GM21528 (cell line): ENCODE measurements around the gene TMC8.
"Not testable (repeated sequence)": the region's sequence is repeated elsewhere in the genome, so short reads cannot be mapped to it uniquely, and the experiment has no call there.

Experiments
- ATAC-seq: cut with Tn5 transposase; IDR thresholded peaks from one replicate; pipeline ENCODE4 v1.9.1; 2021; ENCODE audit warnings: mild to moderate bottlenecking, moderate library complexity; ENCODE audit not compliant: unreplicated experiment, low FRiP score

Gene TMC8

DNA sequence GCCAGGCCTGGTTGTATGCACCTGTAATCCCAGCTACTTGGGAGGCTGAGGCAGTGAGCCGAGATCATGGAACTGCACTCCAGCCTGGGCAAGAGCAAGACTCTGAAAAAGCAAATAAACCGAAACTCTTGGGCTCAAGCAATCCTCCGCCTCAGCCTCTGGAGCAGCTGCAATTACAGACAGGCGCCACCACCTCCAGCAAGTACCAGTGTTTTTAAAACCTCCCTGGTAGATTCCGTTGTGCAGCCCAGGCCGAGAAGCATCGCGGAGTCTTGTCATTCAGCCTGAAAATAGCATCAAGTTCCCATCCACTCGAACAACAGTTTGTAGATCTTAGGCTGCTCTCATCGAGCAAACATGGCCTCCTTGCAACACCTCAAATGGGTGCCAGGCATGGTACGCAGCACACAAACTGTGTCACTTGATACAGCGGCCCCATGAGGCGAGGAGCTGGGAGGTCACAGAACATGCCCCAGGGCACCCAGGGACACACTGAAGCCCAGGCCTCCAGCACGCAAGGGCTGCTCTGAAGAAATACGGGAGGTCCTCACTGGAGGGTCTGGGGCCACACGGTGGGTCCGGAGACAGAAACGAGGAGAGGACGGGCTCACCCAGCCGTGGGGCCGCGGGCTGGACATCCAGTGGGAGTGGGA lies 20.1 kb upstream of the TMC8 start:
- no peak for ATAC-seq

DNA sequence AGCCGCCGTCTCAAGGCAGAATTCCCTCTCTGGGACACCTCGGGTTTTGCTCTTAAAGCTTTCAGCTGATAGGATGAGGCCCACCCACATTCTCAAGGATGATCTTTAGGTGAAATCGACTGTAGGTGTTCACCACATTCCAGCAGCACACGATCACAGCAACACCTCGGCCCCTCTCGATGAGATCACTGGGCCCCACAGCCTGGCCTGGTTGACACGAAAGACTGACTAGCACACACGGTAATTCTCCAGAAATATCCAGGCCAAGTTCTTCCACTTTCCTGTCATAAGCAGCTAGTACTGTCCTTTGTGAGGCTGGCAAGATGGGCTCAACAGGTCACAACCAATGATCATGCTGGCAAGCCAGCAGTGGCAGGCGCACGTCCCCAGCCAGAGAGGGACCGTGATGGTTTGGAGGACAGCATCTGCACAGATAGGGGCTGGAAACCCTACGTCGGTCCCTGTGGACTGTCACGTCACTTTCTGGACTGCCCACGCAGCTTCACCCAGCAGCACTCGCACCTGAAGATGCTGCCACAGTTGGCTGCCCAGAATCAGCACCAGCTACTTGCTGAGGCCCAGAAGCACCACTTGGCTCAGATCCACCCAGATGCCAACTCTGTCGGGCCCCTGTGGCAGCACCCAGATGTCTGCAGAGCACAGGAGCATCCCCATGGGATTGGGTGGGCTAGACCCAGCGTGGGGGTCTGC lies 19.4 kb upstream of the TMC8 start:
- ATAC-seq = no peak

DNA sequence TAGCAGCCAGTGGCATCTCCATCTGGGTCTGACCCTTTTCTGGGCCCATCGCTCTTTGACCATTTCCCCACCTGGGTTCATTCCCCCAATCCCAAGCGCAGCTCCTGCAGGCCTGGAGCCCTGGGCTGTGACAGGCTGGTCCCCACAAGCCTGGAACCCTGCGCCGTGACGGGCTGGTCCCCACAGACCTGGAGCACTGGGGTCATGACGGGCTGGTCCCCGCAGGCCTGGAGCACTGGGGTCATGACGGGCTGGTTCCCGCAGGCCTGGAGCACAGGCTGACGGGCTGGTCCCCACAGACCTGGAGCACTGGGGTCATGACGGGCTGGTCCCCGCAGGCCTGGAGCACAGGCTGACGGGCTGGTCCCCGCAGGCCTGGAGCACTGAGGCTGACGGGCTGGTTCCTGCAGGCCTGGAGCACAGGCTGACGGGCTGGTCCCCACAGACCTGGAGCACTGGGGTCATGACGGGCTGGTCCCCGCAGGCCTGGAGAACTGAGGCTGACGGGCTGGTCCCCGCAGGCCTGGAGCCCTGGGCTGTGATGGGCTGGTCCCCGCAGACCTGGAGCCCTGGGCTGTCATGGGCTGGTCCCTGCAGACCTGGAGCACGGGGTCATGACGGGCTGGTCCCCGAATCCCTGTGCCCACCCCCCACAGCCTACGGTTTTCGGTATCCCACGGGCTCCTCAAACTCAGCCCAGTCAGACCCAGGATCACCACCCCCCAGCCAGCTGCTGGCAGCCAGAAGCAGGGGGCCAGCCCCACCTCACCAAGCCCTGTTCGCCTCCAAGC lies 18.6 kb upstream of the TMC8 start:
- ATAC-seq = no peak

DNA sequence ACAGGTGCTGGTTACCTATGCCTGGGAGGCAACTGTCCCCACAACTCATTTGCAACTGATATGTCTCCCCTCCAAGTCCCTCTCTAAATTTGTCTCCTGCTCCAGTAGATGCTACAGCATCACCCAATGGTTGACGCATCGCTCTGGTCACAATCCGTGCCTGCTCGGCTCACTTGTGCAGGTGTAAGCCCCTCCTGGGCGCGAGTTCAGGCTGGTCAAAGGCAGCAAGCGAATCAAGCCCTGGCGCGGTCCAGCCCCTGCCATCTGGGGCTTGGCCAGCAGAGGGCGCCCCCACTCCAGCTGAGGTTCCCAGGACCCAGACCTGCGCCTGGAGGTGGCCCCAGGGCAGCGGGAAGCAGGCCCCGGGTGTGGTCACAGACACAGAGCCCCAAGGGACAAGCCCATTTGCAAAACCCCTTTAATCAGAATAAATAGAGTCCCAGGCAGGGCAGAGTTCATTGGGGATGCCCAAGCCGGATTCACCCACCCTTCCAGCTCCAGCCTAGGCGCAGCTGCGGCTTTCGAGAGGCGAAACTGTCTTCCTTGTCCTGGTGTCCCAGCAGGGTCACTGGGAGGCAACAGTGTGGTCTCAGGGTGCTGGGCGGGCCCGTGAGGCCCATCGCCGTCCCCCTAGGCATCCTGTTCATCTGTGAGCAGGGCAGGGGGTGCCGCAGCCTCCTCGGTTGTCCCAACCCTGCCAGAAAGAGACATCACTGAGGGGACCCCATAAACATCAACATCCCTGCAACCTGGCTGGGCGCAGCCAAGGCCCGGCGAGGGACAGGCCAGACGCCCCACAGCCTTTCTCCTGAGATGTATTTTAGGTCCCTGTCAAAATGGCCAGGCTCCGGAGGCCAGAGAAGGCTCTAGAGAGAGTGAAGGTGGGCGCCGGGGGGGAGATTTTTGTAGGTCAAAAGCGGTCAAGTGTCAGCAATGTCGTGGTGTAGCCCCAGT lies 17.8 kb upstream of the TMC8 start:
- no peak for ATAC-seq

DNA sequence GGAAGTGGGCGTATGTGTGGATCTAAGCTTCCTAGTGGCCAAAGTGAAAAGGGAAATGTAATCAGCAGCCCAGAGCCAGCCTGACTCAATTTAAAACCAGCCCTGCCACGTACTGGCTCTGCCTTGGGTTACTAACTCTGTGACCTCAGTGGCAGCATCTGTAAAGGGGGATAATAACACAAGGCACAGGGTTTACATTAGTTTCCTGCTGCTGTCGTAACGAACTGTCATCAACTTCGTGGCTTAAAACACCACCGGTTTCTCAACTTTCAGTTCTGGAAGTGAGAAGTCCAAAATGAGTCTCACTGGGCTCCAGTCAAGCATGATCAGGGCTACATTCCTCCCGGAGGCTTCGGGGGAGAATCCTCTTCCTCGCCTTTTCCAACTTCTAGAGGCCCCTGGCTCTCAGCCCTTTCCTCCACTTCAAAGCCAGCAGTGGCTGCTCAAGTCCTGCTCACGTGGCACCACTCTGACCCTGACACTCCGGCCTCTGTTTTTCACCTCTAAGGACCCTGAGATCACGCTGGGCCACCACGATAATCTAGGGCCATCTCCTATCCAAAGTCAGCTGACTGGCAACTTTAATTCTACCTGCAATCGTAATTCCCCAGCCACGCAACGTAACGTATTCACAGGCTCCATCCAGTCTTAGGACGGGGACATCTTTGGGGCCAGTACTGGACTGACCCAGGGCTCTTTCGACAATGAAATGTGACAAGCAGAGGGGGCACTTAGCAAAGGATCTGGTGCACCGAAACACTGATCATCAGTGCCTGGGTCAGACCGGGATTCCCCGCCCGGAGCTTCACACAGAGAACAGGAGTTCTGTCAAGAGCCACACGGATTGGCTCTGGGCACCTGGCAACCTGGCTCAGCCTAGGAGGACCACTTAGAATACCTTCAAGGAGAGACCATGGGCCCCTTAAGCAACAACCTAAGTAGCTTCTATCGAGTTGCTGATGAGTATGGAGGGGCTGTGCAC lies 16.5 kb upstream of the TMC8 start:
- no peak for ATAC-seq

DNA sequence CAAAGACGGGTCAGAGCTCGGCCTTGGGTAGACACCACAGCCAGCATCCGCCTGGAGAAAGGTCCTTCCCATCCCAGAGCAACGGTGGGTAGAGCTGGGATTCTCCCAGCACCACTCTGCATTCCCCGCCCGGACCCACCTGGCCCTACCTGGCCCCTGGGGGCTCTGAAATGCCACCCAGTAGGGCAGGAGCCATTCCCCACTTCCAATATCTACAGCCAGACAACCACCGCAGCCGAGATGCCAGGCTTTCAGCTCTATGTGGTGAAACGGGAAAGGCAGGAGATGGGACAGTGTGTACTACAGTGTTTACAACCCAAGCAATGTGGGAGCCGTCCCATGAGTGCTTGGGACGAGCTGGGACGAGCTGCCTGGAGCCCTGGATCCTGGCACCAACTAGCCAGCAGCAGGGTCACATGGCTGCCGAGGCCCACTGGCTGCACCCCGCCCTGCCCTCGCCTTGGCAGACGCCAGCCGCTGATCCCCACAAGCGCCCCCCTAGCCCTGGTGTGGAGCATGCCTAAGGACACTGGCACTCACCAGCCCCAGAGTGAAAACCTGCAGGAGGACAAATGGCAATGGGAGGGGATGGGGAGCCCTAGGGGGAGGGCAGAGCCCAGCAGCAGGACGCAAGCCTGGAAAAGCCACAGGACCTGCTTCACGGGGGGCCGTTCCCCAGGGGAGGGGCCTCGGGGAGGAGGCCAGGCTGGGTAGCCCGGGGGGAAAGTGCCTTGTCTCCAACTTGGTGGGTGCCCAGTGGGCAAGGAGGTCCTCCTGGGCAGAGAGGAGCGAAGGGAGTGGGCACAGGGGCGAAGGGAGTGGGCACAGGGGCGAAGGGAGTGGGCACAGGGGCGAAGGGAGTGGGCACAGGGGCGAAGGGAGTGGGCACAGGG lies 15.5 kb upstream of the TMC8 start:
- ATAC-seq = no peak

DNA sequence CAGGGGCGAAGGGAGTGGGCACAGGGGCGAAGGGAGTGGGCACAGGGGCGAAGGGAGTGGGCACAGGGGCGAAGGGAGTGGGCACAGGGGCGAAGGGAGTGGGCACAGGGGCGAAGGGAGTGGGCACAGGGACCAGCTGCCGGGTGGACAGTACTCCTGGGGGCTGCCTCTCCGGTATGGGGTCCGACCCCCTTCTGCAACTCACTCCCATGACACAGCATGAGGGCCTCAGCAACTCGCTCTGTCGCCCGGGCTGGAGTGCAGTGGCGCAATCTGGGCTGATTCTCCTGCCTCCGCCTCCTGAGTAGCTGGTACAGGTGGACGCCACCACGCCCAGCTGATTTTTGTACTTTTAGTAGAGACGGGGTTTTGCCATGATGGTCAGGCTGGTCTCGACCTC lies 14.8 kb upstream of the TMC8 start:
- not testable (repeated sequence) for ATAC-seq

DNA sequence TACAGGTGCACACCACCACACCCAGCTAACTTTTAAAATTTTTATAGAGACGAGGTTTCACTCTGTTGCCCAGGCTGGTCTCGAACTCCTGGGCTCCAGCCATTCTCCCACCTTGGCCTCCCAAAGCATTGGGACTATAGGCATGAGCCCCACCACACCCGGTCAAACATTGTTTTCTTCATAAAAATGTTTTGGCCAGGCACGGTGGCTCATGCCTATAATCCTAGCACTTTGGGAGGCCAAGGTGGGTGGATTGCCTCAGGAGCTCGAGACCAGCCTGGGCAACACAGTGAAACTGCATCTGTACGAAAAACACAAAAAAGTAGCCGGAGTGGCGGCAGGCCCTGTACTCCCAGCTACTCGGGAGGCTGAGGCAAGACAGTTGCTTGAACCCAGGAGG lies 14.2 kb upstream of the TMC8 start:
- ATAC-seq = no peak

DNA sequence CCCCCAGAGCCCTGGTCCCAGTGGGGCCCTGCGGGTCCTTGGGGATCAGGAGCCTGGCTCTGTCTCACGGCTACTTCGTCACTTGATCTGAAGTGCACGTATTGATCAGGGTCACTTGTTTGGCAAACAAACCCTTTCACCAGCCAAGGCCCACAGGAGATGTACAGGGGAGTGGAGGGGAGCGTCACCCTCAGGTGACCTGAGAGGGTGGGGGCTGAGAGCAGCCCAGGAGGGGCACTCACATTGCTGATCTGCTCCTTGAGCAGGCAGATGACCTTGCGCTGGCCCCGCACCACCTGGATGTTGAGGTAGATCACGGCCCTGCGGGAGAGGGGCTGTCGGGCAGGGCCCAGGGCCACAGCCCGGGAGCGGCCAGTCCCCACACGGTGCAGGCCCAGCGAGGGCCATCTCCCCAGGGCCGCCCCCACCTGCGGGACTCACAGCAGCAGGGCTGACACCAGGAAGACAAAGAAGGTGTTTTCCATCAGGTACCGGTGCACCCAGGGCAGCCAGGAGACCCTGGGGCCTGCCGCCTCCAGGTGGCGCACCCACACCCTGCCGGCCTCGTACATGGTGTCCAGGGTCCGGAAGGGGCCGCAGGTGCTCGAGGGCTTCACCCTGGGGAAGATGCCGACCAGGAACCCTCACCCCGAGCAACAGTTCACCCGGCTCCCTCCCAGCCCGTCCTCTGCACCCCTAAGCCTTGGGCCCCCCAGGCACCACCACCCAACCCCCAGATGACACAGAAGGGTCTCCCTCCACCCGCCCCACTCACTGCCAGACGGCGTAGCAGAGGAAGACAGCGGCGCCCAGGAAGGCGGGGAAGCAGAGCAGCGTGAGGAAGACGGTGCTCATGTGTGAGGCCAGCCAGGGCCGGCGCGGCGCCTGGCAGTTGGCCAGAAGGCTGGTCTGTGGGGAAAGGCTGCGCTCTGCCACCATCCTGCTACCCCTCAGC lies 13.3 kb upstream of the TMC8 start:
- ATAC-seq = no peak

DNA sequence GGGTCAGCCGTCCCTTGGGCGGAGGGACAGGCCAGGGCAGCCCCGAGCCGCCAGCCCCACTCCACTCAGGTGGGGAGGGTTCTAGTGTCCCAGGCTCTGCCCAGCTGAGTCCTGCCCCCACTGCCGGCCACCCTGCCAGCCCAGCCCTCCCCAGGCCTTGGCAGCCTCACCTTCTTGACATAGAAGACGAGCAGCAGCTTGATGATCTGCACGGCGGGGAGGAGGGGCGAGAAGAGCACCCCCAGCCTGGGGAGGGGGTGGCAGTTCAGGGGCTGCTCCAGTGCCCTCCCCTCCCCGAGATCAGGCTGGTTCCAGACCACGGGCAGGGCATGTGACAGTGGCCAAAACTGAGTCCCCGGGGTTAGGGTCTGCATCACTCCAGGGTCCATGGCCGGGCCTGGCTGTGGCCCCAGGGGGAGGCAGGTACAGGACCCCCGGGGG lies 11.8 kb upstream of the TMC8 start:
- ATAC-seq = no peak

DNA sequence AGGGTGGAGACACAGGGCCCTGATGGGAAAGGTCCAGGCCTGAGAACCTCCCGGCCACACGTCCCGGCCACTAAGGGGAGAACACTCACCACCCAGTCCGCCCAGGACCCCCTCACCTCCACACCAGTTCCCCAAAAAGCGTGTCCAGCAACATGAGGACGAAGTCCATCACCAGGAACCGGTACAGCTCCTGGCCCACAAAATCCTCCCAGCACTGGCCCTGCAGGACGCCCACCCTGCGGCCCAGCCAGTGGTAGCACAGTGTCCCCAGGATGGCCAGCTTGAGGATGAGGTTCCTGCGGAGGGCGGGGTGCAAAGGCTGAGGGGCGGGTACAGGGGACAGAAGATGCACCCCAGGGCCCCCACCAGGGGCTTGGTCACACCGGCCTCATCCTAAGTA lies 10.0 kb upstream of the TMC8 start:
- no peak for ATAC-seq

DNA sequence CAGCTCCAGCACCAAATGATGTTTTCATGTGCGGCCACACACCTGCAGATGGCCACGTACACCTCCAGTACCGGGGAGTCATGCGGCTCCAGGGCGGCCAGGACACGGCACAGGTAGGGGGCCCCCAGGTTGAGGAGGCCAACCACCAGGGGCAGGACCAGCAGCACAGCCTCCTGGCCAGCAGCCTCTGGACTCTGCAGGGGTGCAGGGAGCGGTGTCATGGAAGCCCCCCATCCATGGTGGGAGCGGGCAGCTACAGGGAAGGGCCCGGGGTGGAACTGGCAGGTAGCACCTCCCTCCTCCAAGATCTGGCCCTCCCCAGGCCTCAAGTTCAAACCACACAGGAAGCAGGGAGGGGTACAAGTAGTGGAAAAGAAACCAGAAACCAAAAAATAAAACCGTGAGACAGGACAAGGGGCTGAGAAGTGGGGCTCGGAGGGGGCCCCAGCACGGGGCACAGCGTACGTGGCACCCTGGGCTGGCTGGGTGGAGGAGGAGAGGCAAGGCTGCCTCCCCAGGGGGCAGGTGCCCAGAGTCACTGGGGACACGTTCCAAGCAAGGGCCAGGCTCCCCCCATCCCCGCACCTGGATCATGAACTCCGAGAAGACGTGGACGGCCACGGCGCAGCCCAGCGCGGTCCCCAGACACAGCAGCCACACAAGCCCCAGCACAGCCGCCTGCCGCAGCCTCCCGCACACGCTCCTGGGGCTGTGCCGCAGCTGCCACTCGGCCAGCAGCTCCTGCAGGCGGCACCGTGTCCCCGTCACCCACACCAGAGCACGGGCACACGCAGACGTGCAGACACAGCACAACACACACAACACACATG lies 9.4 kb upstream of the TMC8 start:
- ATAC-seq = no peak

DNA sequence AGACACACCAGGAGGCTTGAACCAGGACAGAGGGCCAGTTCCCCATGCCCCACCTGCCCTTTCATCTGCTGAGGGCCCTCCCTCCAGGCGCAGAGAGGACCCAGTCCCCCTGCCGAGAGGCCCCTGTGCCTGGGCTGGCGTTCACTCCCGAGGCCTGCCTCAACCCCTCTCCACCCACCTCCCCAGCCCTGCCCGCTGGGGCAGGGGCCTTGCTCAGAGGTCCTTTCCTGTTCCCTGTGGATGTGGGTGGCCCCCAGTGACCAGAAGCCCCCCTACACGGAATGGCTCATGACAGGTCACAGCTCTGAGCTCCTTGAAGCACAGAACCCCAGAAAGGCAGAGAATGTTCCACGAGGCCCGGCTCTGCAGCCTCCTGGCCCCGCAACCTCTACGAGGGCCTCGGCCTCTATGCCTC lies 8.8 kb upstream of the TMC8 start:
- no peak for ATAC-seq

DNA sequence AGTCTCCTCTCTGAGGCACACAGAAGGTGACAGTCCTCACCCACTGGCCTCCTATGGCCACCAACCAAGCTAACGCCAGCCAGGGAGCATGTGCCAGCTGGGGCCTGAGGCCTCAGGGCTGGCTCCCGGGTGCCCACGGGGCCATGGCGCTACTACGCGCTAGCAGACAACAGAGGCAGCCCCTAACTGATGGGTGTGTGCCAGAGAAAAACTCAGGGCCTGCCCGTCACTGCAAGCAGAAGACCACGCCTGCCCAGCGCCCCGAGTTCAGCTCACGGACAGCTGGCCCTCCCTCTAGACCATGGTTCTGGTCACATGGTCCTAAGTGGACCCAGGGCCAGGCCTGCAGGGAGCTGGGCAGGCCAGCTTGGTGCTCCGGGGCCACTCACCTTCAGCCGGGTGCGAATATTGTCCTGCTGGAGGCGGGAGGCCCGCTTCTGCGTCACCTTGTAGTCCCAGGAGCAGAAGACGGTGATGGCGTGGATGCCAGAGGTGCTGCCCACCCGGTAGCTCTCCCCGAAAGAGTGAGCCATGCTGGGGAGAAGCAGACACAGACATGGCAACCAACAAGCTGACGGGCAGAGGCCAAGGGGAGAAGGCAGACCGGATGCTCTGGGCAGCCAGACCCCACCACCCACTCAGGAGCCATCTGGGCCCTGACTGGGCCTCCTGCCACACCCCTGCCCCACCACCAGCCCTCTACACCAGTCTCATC lies 8.2 kb upstream of the TMC8 start:
- no peak for ATAC-seq

DNA sequence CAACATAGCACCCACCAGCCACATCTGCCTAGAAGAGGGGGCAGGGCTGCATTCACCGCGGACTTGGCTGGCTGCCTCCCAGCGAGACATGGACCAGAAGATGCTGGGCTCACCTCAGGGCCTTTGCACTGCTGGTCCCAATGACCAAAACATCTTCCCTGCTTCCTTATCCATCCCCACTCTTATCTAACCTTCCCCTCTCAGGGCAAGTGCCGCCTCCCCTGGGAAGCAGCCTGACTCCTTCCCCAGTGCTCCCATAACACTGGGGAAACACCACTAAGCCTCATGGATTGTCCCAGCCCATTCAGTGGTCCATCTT lies 7.7 kb upstream of the TMC8 start:
- ATAC-seq = no peak
